Measurements from ENCODE around the gene MTX3. TPM values are rescaled to one million over a fixed set of nuclear protein-coding genes. Genes with fewer than 3 reads are reported as not detected.

MTX3 gene
- total RNA-seq, 1 donor from 2014 or later, result 22.1 TPM

- Histone ChIP-seq H3K27me3 (ENCODE audit: control insufficient read depth, insufficient read depth, low read length) (peaks cover 2% of the 10 kb centered on the region), H3K36me3 (ENCODE audit: control insufficient read depth, insufficient read depth, low read length) (no peaks in the 10 kb centered on the region), H3K4me3 (ENCODE audit: low read depth, low read length) (no peak overlapping the region)
- TF ChIP-seq CTCF (IDR thresholded peaks at IDR 0.05; ENCODE audit: insufficient read depth, low read length, severe bottlenecking), result no peak
- FAIRE-seq, result no peak
- no peak for DNase-seq (ENCODE audit: low read depth)
Measured at GRCh38 chr5:80025069-80025468, 34.0 kb upstream of the MTX3 start.

GRCh38 chr5:80010754-80011392, 19.8 kb upstream of the MTX3 start:
- no peaks in the 10 kb centered on the region for H3K27me3 ChIP-seq (ENCODE audit: control insufficient read depth, insufficient read depth, low read length)
- TF ChIP-seq CTCF (IDR thresholded peaks at IDR 0.05; ENCODE audit: insufficient read depth, low read length, severe bottlenecking), result no peak
- no peaks in the 10 kb centered on the region for H3K36me3 ChIP-seq (ENCODE audit: control insufficient read depth, insufficient read depth, low read length)
- DNase-seq (ENCODE audit: low read depth) (no peak), FAIRE-seq (peak; percentile 52)
- no peak overlapping the region for H3K4me3 ChIP-seq (ENCODE audit: low read depth, low read length)

GRCh38 chr5:80008995-80009765, 18.1 kb upstream of the MTX3 start:
- TF ChIP-seq CTCF (IDR thresholded peaks at IDR 0.05; ENCODE audit: insufficient read depth, low read length, severe bottlenecking), result no peak
- FAIRE-seq, result no peak
- H3K27me3 ChIP-seq (ENCODE audit: control insufficient read depth, insufficient read depth, low read length), result no peaks in the 10 kb centered on the region
- no peak overlapping the region for H3K4me3 ChIP-seq (ENCODE audit: low read depth, low read length)
- DNase-seq (ENCODE audit: low read depth), result no peak
- no peaks in the 10 kb centered on the region for H3K36me3 ChIP-seq (ENCODE audit: control insufficient read depth, insufficient read depth, low read length)

- no peak for DNase-seq (ENCODE audit: low read depth)
- no peak for FAIRE-seq
- H3K36me3 ChIP-seq (ENCODE audit: control insufficient read depth, insufficient read depth, low read length), result no peaks in the 10 kb centered on the region
- no peaks in the 10 kb centered on the region for H3K27me3 ChIP-seq (ENCODE audit: control insufficient read depth, insufficient read depth, low read length)
- no peak overlapping the region for H3K4me3 ChIP-seq (ENCODE audit: low read depth, low read length)
- no peak for TF ChIP-seq CTCF (IDR thresholded peaks at IDR 0.05; ENCODE audit: insufficient read depth, low read length, severe bottlenecking)
Measured at GRCh38 chr5:80002677-80003076, 11.6 kb upstream of the MTX3 start.

- no peak overlapping the region for H3K4me3 ChIP-seq (ENCODE audit: low read depth, low read length)
- H3K36me3 ChIP-seq (ENCODE audit: control insufficient read depth, insufficient read depth, low read length), result no peaks in the 10 kb centered on the region
- DNase-seq (ENCODE audit: low read depth), result no peak
- no peak for TF ChIP-seq CTCF (IDR thresholded peaks at IDR 0.05; ENCODE audit: insufficient read depth, low read length, severe bottlenecking)
- no peaks in the 10 kb centered on the region for H3K27me3 ChIP-seq (ENCODE audit: control insufficient read depth, insufficient read depth, low read length)
- no peak for FAIRE-seq
Measured at GRCh38 chr5:79999722-80000121, 8.7 kb upstream of the MTX3 start.

Data from bronchial epithelial cell (primary cell).